Mesendoderm (in vitro differentiated cells): ENCODE data around the gene PLA1A.

Source experiments
- DNase-seq: peaks from one replicate; pipeline ENCODE4 v3.0.0; 2013
- H2AK5ac ChIP-seq: 2 replicates; pipeline ENCODE4 v1.6.1; 2013; ENCODE audit warnings: low read length, inconsistent platforms
- H2BK120ac ChIP-seq: 2 replicates; pipeline ENCODE4 v1.6.1; 2013; ENCODE audit warnings: low read depth, mild to moderate bottlenecking, low read length, moderate library complexity, mixed read lengths
- H2BK15ac ChIP-seq: replicated peaks from 2 replicates; pipeline ENCODE4 v1.6.1; 2013; ENCODE audit warnings: low read depth, mild to moderate bottlenecking, moderate library complexity
- H2BK5ac ChIP-seq: 2 replicates; pipeline ENCODE4 v1.6.1; 2013; ENCODE audit warnings: low read length, inconsistent platforms
- H3K18ac ChIP-seq: 2 replicates; pipeline ENCODE4 v1.6.1; 2013; ENCODE audit warnings: mild to moderate bottlenecking, low read length, mixed read lengths
- H3K23ac ChIP-seq: one replicate; pipeline ENCODE4 v1.6.1; 2013; ENCODE audit warnings: low read length
- H3K27ac ChIP-seq: 2 replicates; pipeline ENCODE4 v1.5.1; 2013; ENCODE audit warnings: low read depth, mild to moderate bottlenecking, inconsistent platforms, low read length, moderate library complexity
- H3K27me3 ChIP-seq: 2 replicates; pipeline ENCODE4 v1.6.1; 2013; ENCODE audit warnings: low read length, control low read depth, mild to moderate bottlenecking, inconsistent platforms; ENCODE audit not compliant: insufficient read depth, poor library complexity
- H3K36me3 ChIP-seq: 2 replicates; pipeline ENCODE4 v1.6.1; 2013; ENCODE audit warnings: low read length, inconsistent platforms; ENCODE audit not compliant: control insufficient read depth, insufficient read depth
- H3K4ac ChIP-seq: one replicate; pipeline ENCODE4 v1.6.1; 2013; ENCODE audit warnings: low read depth, mild to moderate bottlenecking, low read length, moderate library complexity
- H3K4me1 ChIP-seq: 2 replicates; pipeline ENCODE4 v1.6.1; 2013; ENCODE audit warnings: low read depth, low read length, inconsistent platforms; ENCODE audit not compliant: control insufficient read depth
- H3K4me2 ChIP-seq: 2 replicates; pipeline ENCODE4 v1.6.1; 2013; ENCODE audit warnings: low read length
- H3K4me3 ChIP-seq: 2 replicates; pipeline ENCODE4 v1.5.1; 2013; ENCODE audit warnings: mild to moderate bottlenecking, low read length
- H3K56ac ChIP-seq: one replicate; pipeline ENCODE4 v1.6.1; 2013; ENCODE audit warnings: low read length
- H3K79me1 ChIP-seq: 2 replicates; pipeline ENCODE4 v1.6.1; 2013; ENCODE audit warnings: low read length, inconsistent platforms
- H3K79me2 ChIP-seq: 2 replicates; pipeline ENCODE4 v1.6.1; 2013; ENCODE audit warnings: mild to moderate bottlenecking, low read length; ENCODE audit not compliant: control insufficient read depth, insufficient read depth
- H3K9ac ChIP-seq: 2 replicates; pipeline ENCODE4 v1.6.1; 2013; ENCODE audit warnings: low read length, inconsistent platforms
- H4K5ac ChIP-seq: one replicate; pipeline ENCODE4 v1.6.1; 2013; ENCODE audit warnings: low read length
- H4K8ac ChIP-seq: one replicate; pipeline ENCODE4 v1.6.1; 2013; ENCODE audit warnings: low read depth, mild to moderate bottlenecking, control low read depth, low read length, moderate library complexity
- WGBS: extraction: QIAGEN DNeasy Blood & Tissue Kit; methylation state at CpG from one replicate; pipeline ENCODE4 v1.1.7; 2013; ENCODE audit warnings: low lambda C conversion rate, missing lambda C conversion rate; ENCODE audit not compliant: insufficient coverage; ENCODE audit errors: extremely low coverage; 5-methylcytosine and 5-hydroxymethylcytosine counted together

PLA1A gene

DNA sequence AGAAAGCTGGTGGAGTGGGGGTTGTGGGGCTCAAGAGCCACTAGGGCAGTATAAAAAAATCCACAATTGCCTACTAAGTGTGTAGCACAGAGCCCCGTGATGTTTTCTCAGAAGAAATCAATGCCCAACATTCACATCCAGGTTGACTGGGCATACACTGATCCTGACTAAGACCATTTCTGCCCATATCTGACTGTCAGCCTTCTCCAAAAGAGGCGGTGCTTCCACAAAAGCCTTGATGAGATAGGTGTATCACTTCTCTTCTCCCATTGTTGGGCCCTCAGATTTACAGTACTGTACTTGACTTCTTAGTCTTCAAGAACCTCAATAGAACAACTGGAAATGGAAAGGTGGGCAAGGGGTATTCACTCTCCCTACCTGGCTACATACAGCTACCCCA is 61.3 kb downstream of the PLA1A start:
- H2AK5ac ChIP-seq = no peak overlapping the region
- H3K27me3 ChIP-seq = no peaks in the 10 kb centered on the region
- no peak overlapping the region for H3K9ac ChIP-seq
- H3K36me3 ChIP-seq = no peaks in the 10 kb centered on the region
- WGBS = no CpG with 5 or more reads among the region's 2 CpGs
- no peak for DNase-seq
- no peak overlapping the region for H3K23ac ChIP-seq
- no peak overlapping the region for H3K18ac ChIP-seq
- no peak overlapping the region for H3K4me2 ChIP-seq
- no peaks in the 10 kb centered on the region for H3K79me1 ChIP-seq
- no peak overlapping the region for H4K8ac ChIP-seq
- no peak overlapping the region for H2BK5ac ChIP-seq
- H4K5ac ChIP-seq = no peak overlapping the region
- no peaks in the 10 kb centered on the region for H3K4me1 ChIP-seq
- no peaks in the 10 kb centered on the region for H3K79me2 ChIP-seq
- H3K27ac ChIP-seq = no peak overlapping the region
- no peak overlapping the region for H2BK15ac ChIP-seq
- no peak overlapping the region for H3K4ac ChIP-seq
- no peak overlapping the region for H3K56ac ChIP-seq
- no peak overlapping the region for H3K4me3 ChIP-seq
- no peak overlapping the region for H2BK120ac ChIP-seq

GRCh38 chr3:119659606-119660291 is 62.1 kb downstream of the PLA1A start:
- DNase-seq = no peak
- Histone ChIP-seq H3K4ac (no peak overlapping the region), H2AK5ac (no peak overlapping the region), H4K5ac (no peak overlapping the region), H3K27ac (no peak overlapping the region), H3K18ac (no peak overlapping the region), H3K4me3 (no peak overlapping the region), H3K4me2 (no peak overlapping the region), H3K23ac (no peak overlapping the region), H3K27me3 (no peaks in the 10 kb centered on the region), H4K8ac (no peak overlapping the region), H3K79me2 (no peaks in the 10 kb centered on the region), H3K79me1 (no peaks in the 10 kb centered on the region), H2BK15ac (no peak overlapping the region), H2BK120ac (no peak overlapping the region), H3K9ac (no peak overlapping the region), H3K36me3 (no peaks in the 10 kb centered on the region), H3K4me1 (no peaks in the 10 kb centered on the region), H2BK5ac (no peak overlapping the region), H3K56ac (no peak overlapping the region)
- no CpG with 5 or more reads among the region's 9 CpGs for whole genome bisulfite sequencing

GRCh38 chr3:119660474-119661440 is 63.1 kb downstream of the PLA1A start, which contains the start of gene POPDC2:
Gene POPDC2 (minus strand): TSS chr3:119660589. CDS start chr3:119660423, 166 bp downstream.
- H2BK5ac ChIP-seq = no peak within 1 kb of the TSS
- H3K27me3 ChIP-seq = no peaks in the 10 kb centered on the region
- H3K79me1 ChIP-seq = no peaks in the 10 kb centered on the region
- no peak within 1 kb of the TSS for H2BK15ac ChIP-seq
- no peak within 1 kb of the TSS for H3K4ac ChIP-seq
- no peak within 1 kb of the TSS for H4K8ac ChIP-seq
- H2BK120ac ChIP-seq = no peak within 1 kb of the TSS
- no peak within 1 kb of the TSS for H4K5ac ChIP-seq
- no peak within 1 kb of the TSS for H3K9ac ChIP-seq
- H3K56ac ChIP-seq = no peak within 1 kb of the TSS
- no peak within 1 kb of the TSS for H3K27ac ChIP-seq
- DNase-seq = peak; percentile 33
- no peak within 1 kb of the TSS for H3K4me3 ChIP-seq
- H3K36me3 ChIP-seq = no peaks in the 10 kb centered on the region
- H3K4me2 ChIP-seq = no peak within 1 kb of the TSS
- H2AK5ac ChIP-seq = no peak within 1 kb of the TSS
- no CpG with 5 or more reads among the region's 9 CpGs for WGBS
- no peaks in the 10 kb centered on the region for H3K4me1 ChIP-seq
- no peak within 1 kb of the TSS for H3K23ac ChIP-seq
- no peak within 1 kb of the TSS for H3K18ac ChIP-seq
- H3K79me2 ChIP-seq = no peaks in the 10 kb centered on the region

- Histone ChIP-seq H3K27me3 (no peaks in the 10 kb centered on the region), H4K5ac (no peak overlapping the region), H2BK15ac (no peak overlapping the region), H3K79me1 (no peaks in the 10 kb centered on the region), H3K9ac (no peak overlapping the region), H3K4ac (no peak overlapping the region), H3K4me2 (no peak overlapping the region), H2BK120ac (no peak overlapping the region), H3K23ac (no peak overlapping the region), H3K4me3 (no peak overlapping the region), H3K79me2 (no peaks in the 10 kb centered on the region), H2AK5ac (no peak overlapping the region), H2BK5ac (no peak overlapping the region), H4K8ac (no peak overlapping the region), H3K36me3 (no peaks in the 10 kb centered on the region), H3K18ac (no peak overlapping the region), H3K27ac (no peak overlapping the region), H3K56ac (no peak overlapping the region), H3K4me1 (no peaks in the 10 kb centered on the region)
- WGBS = no CpG with 5 or more reads among the region's 1 CpG
- no peak for DNase-seq
These were observed 65.1 kb downstream of the PLA1A start for GRCh38 chr3:119662604-119663373.

DNA sequence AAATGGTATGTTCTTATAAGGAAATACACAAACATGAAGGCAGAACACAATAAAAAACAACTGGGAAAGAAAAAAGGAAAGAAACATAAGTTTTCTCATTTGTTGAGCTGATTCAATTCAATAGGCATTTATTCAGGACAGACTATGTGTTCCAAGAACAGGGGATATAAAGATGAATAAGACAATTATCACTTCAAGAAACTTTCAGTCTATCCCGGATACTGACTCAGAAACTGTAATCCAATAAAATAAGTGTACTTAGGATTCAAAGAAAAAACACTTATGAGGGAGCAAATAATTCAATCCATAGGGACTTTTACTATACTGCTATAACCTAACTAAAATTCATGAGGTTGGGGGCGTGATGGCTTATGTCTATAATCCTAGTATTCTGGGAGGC is 66.2 kb downstream of the PLA1A start:
- Histone ChIP-seq H3K23ac (no peak overlapping the region), H3K4me1 (no peaks in the 10 kb centered on the region), H2AK5ac (no peak overlapping the region), H3K4me3 (no peak overlapping the region), H3K27me3 (no peaks in the 10 kb centered on the region), H3K79me2 (no peaks in the 10 kb centered on the region), H4K5ac (no peak overlapping the region), H3K27ac (no peak overlapping the region), H4K8ac (no peak overlapping the region), H3K36me3 (no peaks in the 10 kb centered on the region), H3K9ac (no peak overlapping the region), H3K4me2 (no peak overlapping the region), H3K18ac (no peak overlapping the region), H2BK120ac (no peak overlapping the region), H3K79me1 (no peaks in the 10 kb centered on the region), H2BK15ac (no peak overlapping the region), H3K56ac (no peak overlapping the region), H2BK5ac (no peak overlapping the region), H3K4ac (no peak overlapping the region)
- WGBS = no CpG with 5 or more reads among the region's 2 CpGs
- DNase-seq = no peak
